NB4 (cell line): ENCODE results near the gene COA1.
"Not testable (repeated sequence)": the region's sequence is repeated elsewhere in the genome, so short reads cannot be mapped to it uniquely, and the experiment has no call there.

ENCODE experiments used
- DNase-seq: peaks from one replicate; pipeline ENCODE4 v3.0.0; 2010; ENCODE audit warnings: low read depth
- H3K4me3 ChIP-seq: one replicate; pipeline ENCODE4 v1.5.1; 2011; ENCODE audit warnings: mild to moderate bottlenecking, low read depth, low read length, moderate library complexity
- MYC ChIP-seq: IDR thresholded peaks from 2 replicates; pipeline ENCODE4 v1.6.1; 2011; ENCODE audit warnings: low read depth, low read length
- POLR2A ChIP-seq: IDR thresholded peaks from 2 replicates; pipeline ENCODE4 v1.6.1; 2011; ENCODE audit warnings: mild to moderate bottlenecking; ENCODE audit not compliant: insufficient read length; ENCODE audit errors: extremely low read depth
- TF ChIP-seq, protein P1 (sequence below): IDR thresholded peaks from one replicate; pipeline ENCODE4 v1.5.1; 2012; ENCODE audit warnings: low read depth, low read length
- TF ChIP-seq, protein P2 (sequence below): IDR thresholded peaks from 2 replicates; pipeline ENCODE4 v1.6.1; 2011; ENCODE audit warnings: low read depth, low read length

Gene COA1, protein sequence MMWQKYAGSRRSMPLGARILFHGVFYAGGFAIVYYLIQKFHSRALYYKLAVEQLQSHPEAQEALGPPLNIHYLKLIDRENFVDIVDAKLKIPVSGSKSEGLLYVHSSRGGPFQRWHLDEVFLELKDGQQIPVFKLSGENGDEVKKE

DNA sequence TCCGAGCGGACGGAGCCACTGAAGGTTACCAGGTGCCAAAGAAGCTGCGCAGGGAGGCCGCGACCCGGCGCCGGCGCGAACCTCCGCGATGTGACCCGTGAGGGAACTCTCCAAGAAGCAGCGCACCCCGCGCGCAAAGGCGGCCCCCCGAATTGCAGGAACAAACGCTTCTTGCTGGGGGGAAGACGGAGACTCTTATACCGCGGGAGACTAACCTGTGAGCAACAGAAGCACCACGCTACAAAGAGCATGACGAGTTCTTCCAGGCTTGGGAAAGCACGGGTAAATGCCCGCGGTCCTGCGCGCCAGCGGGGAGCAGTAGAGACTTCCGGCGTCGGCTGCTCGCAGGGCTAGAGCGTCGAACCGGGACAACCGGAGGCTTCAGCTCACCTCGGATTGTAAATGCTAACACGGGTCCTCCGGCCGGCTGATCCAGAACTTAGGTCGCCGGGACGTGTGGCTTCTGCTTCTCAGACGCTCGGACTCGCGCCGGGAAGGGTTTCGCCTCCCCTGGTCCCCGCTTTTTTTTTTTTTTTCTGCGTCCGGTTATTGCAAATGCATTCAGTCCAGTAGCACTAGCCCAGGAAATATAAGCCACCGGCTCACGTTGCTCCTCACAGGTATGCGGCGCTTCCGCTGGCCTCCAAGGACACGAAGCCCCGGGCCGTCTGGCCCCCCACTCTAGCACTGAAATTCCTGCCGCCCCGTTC, at the start of gene COA1:
COA1 (minus strand) TSS at position 310 of the 710 bp plus-strand sequence. CDS start 80,909 bp downstream, outside the sequence.
- H3K4me3 ChIP-seq = peak within 1 kb of the TSS; percentile 94
- DNase-seq = peak; percentile 96
- TF ChIP-seq POLR2A = peak; percentile 94
- TF ChIP-seq, protein P1, sequence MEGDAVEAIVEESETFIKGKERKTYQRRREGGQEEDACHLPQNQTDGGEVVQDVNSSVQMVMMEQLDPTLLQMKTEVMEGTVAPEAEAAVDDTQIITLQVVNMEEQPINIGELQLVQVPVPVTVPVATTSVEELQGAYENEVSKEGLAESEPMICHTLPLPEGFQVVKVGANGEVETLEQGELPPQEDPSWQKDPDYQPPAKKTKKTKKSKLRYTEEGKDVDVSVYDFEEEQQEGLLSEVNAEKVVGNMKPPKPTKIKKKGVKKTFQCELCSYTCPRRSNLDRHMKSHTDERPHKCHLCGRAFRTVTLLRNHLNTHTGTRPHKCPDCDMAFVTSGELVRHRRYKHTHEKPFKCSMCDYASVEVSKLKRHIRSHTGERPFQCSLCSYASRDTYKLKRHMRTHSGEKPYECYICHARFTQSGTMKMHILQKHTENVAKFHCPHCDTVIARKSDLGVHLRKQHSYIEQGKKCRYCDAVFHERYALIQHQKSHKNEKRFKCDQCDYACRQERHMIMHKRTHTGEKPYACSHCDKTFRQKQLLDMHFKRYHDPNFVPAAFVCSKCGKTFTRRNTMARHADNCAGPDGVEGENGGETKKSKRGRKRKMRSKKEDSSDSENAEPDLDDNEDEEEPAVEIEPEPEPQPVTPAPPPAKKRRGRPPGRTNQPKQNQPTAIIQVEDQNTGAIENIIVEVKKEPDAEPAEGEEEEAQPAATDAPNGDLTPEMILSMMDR = no peak
- TF ChIP-seq MYC = peak; percentile 89
- TF ChIP-seq, protein P2, sequence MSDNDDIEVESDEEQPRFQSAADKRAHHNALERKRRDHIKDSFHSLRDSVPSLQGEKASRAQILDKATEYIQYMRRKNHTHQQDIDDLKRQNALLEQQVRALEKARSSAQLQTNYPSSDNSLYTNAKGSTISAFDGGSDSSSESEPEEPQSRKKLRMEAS = peak; percentile 74

DNA sequence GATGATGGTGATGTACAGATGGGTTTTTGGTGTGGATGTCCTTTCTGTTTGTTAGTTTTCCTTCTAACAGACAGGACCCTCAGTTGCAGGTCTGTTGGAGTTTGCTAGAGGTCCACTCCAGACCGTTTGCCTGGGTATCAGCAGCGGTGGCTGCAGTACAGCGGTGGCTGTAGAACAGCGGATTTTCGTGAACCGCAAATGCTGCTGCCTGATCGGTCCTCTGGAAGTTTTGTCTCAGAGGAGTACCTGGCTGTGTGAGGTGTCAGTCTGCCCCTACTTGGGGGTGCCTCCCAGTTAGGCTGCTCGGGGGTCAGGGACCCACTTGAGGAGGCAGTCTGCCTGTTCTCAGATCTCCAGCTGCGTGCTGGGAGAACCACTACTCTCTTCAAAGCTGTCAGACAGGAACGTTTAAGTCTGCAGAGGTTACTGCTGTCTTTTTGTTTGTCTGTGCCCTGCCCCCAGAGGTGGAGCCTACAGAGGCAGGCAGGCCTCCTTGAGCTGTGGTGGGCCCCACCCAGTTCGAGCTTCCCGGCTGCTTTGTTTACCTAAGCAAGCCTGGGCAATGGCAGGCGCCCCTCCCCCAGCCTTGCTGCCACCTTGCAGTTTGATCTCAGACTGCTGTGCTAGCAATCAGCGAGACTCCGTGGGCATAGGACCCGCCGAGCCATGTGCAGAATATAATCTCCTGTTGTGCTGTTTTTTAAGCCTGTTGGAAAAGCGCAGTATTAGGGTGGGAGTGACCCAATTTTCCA, 49.1 kb upstream of the COA1 start:
- not testable (repeated sequence) for H3K4me3 ChIP-seq, DNase-seq

DNA sequence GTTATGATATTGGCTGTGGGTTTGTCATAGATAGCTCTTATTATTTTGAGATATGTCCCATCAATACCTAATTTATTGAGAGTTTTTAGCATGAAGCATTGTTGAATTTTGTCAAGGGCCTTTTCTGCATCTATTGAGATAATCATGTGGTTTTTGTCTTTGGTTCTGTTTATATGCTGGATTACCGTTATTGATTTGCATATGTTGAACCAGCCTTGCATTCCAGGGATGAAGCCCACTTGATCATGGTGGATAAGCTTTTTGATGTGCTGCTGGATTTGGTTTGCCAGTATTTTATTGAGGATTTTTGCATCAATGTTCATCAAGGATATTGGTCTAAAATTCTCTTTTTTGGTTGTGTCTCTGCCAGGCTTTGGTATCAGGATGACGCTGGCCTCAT, 45.9 kb upstream of the COA1 start:
- DNase-seq, H3K4me3 ChIP-seq: not testable (repeated sequence)

DNA sequence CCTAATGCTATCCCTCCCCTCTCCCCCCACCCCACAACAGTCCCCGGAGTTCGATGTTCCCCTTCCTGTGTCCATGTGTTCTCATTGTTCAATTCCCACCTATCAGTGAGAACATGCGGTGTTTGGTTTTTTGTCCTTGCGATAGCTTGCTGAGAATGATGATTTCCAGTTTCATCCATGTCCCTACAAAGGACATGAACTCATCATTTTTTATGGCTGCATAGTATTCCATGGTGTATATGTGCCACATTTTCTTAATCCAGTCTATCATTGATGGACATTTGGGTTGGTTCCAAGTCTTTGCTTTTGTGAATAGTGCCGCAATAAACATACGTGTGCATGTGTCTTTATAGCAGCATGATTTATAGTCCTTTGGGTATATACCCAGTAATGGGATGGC, 43.9 kb upstream of the COA1 start:
- DNase-seq, H3K4me3 ChIP-seq: not testable (repeated sequence)

DNA sequence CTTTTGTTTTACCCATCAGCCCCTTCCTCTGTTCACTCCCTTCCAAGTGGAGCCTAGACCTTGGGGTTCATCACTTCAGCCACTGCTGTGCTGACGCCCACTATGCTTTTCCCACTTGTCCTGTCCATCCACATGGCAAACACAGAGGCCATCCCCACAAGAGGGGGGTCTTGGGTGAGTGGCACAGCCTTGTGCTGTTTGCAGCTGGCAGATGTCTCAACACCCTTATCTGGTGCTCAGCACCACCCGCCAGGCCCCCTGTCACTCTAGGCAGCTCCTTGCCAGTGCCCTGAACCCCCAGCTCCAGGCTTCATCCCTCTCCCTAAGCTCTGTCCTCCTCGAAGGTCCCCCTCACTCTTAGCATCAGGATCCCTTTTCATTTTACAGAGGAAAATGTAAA, 42.2 kb upstream of the COA1 start:
- H3K4me3 ChIP-seq = no peak overlapping the region
- TF ChIP-seq, protein P2 = no peak
- TF ChIP-seq, protein P1 = no peak
- TF ChIP-seq POLR2A (no peak), MYC (no peak)
- DNase-seq = no peak

DNA sequence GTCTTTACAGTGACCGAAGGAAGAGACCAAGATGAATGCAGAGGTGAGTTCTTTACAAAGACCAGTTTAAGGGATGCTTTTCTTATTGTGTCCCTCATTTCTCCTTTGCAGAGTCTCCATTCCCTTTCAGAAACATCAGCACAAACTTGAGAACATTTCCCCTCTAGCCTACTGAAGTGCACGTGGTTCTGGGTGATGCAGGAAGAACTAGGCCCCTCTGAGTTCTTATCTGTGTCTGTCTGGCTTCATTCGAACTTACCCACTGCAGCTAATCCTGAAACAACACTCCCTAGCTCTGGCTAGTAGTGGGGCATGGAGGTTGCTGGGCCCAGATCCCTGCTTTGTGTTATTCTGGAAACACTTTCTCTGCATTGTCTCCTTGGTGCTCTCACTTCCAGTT, 41.8 kb upstream of the COA1 start:
- TF ChIP-seq MYC = no peak
- no peak for TF ChIP-seq POLR2A
- TF ChIP-seq, protein P2 = no peak
- TF ChIP-seq, protein P1 = no peak
- DNase-seq = no peak
- H3K4me3 ChIP-seq = no peak overlapping the region

DNA sequence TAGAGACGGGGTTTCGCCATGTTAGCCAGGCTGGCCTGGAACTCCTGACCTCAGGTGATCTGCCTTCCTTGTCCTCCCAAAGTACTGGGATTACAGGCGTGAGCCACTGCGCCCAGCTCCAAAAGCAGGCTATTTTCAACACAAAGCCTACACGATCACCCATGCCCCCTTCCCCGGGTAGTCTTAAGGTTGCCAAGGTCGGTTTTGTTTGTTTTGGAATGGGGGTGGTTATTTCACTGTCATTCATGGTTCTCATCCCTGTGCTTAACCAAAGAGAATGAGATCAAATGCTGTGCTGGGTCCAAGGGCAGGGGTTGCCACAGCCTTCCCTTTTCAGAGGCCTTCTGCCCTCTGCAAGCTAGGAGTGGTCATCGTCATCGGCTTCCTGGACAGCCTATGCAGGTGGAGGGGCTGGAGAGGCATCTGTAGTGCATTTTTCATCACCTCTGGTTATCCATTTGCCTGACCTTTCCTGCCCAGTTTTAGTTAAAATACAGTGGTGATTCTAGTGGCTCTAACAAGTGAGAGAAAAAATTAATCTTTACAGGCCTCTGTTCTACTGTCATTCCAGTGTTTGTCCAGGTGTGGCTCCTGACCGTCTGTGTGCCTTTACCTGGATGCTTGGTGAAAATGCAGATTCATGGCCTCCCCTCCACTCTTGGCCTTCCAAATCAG, 40.6 kb upstream of the COA1 start:
- H3K4me3 ChIP-seq = no peak overlapping the region
- no peak for TF ChIP-seq MYC
- TF ChIP-seq, protein P2 = no peak
- TF ChIP-seq, protein P1 = no peak
- TF ChIP-seq POLR2A = no peak
- DNase-seq = no peak
